OCI-LY1 (cell line): ENCODE data around the gene KLK12.

ENCODE experiments used
- CTCF ChIP-seq: fragments of 200-600 bp; sonication (generic), shearing (Covaris generic); IDR thresholded peaks from 2 replicates; pipeline ENCODE4 v1.5.1; 2017; ENCODE audit warnings: mild to moderate bottlenecking, antibody characterized with exemption, low read length, moderate library complexity, mixed read lengths
- EZH2 ChIP-seq: fragments of 200-600 bp; sonication (generic), shearing (Covaris generic); IDR thresholded peaks from 2 replicates; pipeline ENCODE4 v1.8.0; 2017; ENCODE audit warnings: borderline replicate concordance, mixed run types, mild to moderate bottlenecking, antibody characterized with exemption, low read length, moderate library complexity, mixed read lengths

- TF ChIP-seq CTCF (no peak), EZH2 (no peak)
Observed at GRCh38 chr19:51081476-51081875, 46.7 kb upstream of the KLK12 start.
